Right atrium auricular region (tissue), 2 donors: ENCODE results near the gene WDR45. TPM values are rescaled to one million over a fixed set of nuclear protein-coding genes. Genes with fewer than 3 reads are reported as not detected.

Experiments
- DNase-seq: peaks from one replicate; pipeline ENCODE4 v3.0.0-alpha.2; 2019; ENCODE audit warnings: low spot score
- H3K27ac ChIP-seq, 2 donors: fragments of 200-600 bp; sonication (generic); 1 replicate in 1 of 2; 2 replicates in 1 of 2; pipeline ENCODE4 v1.5.1; 2016 to 2019
- H3K27me3 ChIP-seq, 2 donors: fragments of 200-600 bp; sonication (generic); one replicate each; pipeline versions ENCODE4 v1.5.1 to v1.6.0; 2017 to 2019
- H3K36me3 ChIP-seq: fragments of 200-600 bp; sonication (generic); one replicate; pipeline ENCODE4 v1.5.1; 2016
- H3K4me1 ChIP-seq, 2 donors: fragments of 200-600 bp; sonication (generic); one replicate each; pipeline versions ENCODE4 v1.5.1 to v1.6.0; 2017 to 2019
- H3K4me3 ChIP-seq, 2 donors: fragments of 200-600 bp; sonication (generic); 1 replicate in 1 of 2; 2 replicates in 1 of 2; pipeline ENCODE4 v1.5.1; 2017 to 2019; ENCODE audit warnings: mild to moderate bottlenecking in 1 of 2, moderate library complexity in 1 of 2
- H3K9me3 ChIP-seq, 2 donors: fragments of 200-600 bp; sonication (generic); one replicate each; pipeline ENCODE4 v1.5.1; 2019
- CTCF ChIP-seq, 2 donors: fragments of 200-600 bp; sonication (generic); IDR thresholded peaks; one replicate each; pipeline ENCODE4 v1.5.1; 2019; ENCODE audit warnings: antibody characterized with exemption in 2 of 2
- total RNA-seq, 2 donors: library from RNA; depleted of rRNA; stranded (reverse); fragments of >200 nt; gene quantifications; one replicate each; pipeline ENCODE4 v1.1.0, GENCODE V29; 2016

WDR45 gene
- total RNA-seq, 2 donors from 2014 or later: 78.3 to 117 TPM

GRCh38 chrX:49096419-49096818 is 16.7 kb upstream of the WDR45 start:
- Histone ChIP-seq H3K4me1 (no peaks in the 10 kb centered on the region), H3K36me3 (no peaks in the 10 kb centered on the region), H3K4me3 (no peak overlapping the region), H3K27me3 (no peaks in the 10 kb centered on the region), H3K27ac (no peak overlapping the region), H3K9me3 (no peaks in the 10 kb centered on the region)
- DNase-seq: no peak
- TF ChIP-seq CTCF (IDR thresholded peaks at IDR 0.05): no peak

GRCh38 chrX:49089553-49089952 is 9.9 kb upstream of the WDR45 start:
- DNase-seq: no peak
- no peak overlapping the region for H3K4me3 ChIP-seq
- no peaks in the 10 kb centered on the region for H3K9me3 ChIP-seq

GRCh38 chrX:49082271-49082871 is 2.7 kb upstream of the WDR45 start:
- no peak for DNase-seq
- no peak for TF ChIP-seq CTCF (IDR thresholded peaks at IDR 0.05)
- Histone ChIP-seq H3K36me3 (peaks cover 5% of the 10 kb centered on the region), H3K27ac (no peak overlapping the region), H3K4me3 (no peak overlapping the region), H3K27me3 (no peaks in the 10 kb centered on the region), H3K9me3 (no peaks in the 10 kb centered on the region), H3K4me1 (peaks cover 0 to 9% of the 10 kb centered on the region in 2 donors)

More at GRCh38 chrX:49089553-49089952, 9.9 kb upstream of the WDR45 start:
- TF ChIP-seq CTCF (IDR thresholded peaks at IDR 0.05): no peak
- H3K36me3 ChIP-seq: no peaks in the 10 kb centered on the region
- no peaks in the 10 kb centered on the region for H3K4me1 ChIP-seq
- H3K27me3 ChIP-seq: no peaks in the 10 kb centered on the region
- H3K27ac ChIP-seq: no peak overlapping the region

GRCh38 chrX:49077941-49078340 is 1.7 kb downstream of the WDR45 start:
- no peak overlapping the region for H3K27ac ChIP-seq
- DNase-seq: no peak
- peaks cover 0 to 21% of the 10 kb centered on the region in 2 donors for H3K4me1 ChIP-seq
- H3K4me3 ChIP-seq: no peak overlapping the region
- H3K9me3 ChIP-seq: no peaks in the 10 kb centered on the region
- TF ChIP-seq CTCF (IDR thresholded peaks at IDR 0.05): no peak
- no peaks in the 10 kb centered on the region for H3K27me3 ChIP-seq
- H3K36me3 ChIP-seq: peaks cover 19% of the 10 kb centered on the region

- Histone ChIP-seq H3K27me3 (no peaks in the 10 kb centered on the region), H3K36me3 (peaks cover 19% of the 10 kb centered on the region), H3K4me1 (peaks cover 0 to 27% of the 10 kb centered on the region in 2 donors), H3K9me3 (no peaks in the 10 kb centered on the region), H3K27ac (no peak overlapping the region), H3K4me3 (no peak overlapping the region)
- no peak for TF ChIP-seq CTCF (IDR thresholded peaks at IDR 0.05)
- DNase-seq: no peak
Measured at GRCh38 chrX:49075347-49075746, 4.3 kb downstream of the WDR45 start.
